Hepatocyte (in vitro differentiated cells): ENCODE results near the gene TRMT2A.

Experiments
- EZH2 ChIP-seq: fragments of 200-600 bp; sonication (generic); IDR thresholded peaks from 2 replicates; pipeline ENCODE4 v1.6.1; 2016; ENCODE audit warnings: antibody characterized with exemption, mild to moderate bottlenecking, borderline replicate concordance
- EZH2phosphoT487 ChIP-seq: fragments of 200-600 bp; sonication (generic); IDR thresholded peaks from one replicate; pipeline ENCODE4 v1.6.1; 2018; ENCODE audit warnings: antibody characterized with exemption, mild to moderate bottlenecking, low read depth, moderate library complexity; ENCODE audit not compliant: unreplicated experiment, severe bottlenecking
- TF ChIP-seq, protein P1 (sequence below): fragments of 200-600 bp; sonication (generic); IDR thresholded peaks from 2 replicates; pipeline ENCODE4 v1.5.1; 2016; ENCODE audit warnings: antibody characterized with exemption, mild to moderate bottlenecking; ENCODE audit not compliant: poor library complexity

DNA sequence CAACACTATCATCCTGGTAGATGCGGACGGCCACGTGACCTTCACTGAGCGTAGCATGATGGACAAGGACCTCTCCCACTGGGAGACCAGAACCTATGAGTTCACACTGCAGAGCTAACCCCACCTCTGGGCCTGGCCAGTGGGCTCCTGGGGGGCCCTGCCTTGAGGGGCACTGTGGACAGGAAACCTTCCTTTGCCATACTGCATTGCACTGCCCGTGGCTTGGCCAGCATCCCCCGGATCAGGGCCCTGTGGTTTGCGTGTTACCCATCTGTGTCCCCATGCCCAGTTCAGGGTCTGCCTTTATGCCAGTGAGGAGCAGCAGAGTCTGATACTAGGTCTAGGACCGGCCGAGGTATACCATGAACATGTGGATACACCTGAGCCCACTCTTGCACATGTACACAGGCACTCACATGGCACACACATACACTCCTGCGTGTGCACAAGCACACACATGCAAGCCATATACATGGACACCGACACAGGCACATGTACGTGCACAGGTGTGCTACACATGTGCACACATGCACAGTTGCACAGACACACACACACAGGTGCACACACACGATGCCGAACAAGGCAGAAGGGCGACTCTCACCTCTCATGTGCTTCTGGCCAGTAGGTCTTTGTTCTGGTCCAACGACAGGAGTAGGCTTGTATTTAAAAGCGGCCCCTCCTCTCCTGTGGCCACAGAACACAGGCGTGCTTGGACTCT lies 52.3 kb downstream of the TRMT2A start:
- TF ChIP-seq, protein P1, sequence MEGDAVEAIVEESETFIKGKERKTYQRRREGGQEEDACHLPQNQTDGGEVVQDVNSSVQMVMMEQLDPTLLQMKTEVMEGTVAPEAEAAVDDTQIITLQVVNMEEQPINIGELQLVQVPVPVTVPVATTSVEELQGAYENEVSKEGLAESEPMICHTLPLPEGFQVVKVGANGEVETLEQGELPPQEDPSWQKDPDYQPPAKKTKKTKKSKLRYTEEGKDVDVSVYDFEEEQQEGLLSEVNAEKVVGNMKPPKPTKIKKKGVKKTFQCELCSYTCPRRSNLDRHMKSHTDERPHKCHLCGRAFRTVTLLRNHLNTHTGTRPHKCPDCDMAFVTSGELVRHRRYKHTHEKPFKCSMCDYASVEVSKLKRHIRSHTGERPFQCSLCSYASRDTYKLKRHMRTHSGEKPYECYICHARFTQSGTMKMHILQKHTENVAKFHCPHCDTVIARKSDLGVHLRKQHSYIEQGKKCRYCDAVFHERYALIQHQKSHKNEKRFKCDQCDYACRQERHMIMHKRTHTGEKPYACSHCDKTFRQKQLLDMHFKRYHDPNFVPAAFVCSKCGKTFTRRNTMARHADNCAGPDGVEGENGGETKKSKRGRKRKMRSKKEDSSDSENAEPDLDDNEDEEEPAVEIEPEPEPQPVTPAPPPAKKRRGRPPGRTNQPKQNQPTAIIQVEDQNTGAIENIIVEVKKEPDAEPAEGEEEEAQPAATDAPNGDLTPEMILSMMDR, result no peak
- no peak for TF ChIP-seq EZH2
- no peak for TF ChIP-seq EZH2phosphoT487
